OCI-LY1 (cell line): ENCODE measurements around the gene MTHFD1L.

Source experiments
- H2AFZ ChIP-seq: fragments of 200-600 bp; sonication (generic), shearing (Covaris generic); 2 replicates; pipeline ENCODE4 v1.6.0; 2014; ENCODE audit warnings: antibody characterized with exemption, mild to moderate bottlenecking, low read length
- H3F3A ChIP-seq: fragments of 200-600 bp; sonication (generic), shearing (Covaris generic); 2 replicates; pipeline ENCODE4 v1.6.0; 2014; ENCODE audit warnings: mild to moderate bottlenecking, antibody characterized with exemption, low read length, moderate library complexity; ENCODE audit not compliant: insufficient read depth
- H3K27ac ChIP-seq: fragments of 200-600 bp; sonication (generic); 2 replicates; pipeline ENCODE4 v1.5.1; 2014; ENCODE audit warnings: low read length, mixed run types, mild to moderate bottlenecking, low read depth; ENCODE audit not compliant: poor library complexity, severe bottlenecking
- H3K27me3 ChIP-seq: fragments of 200-600 bp; sonication (generic); 2 replicates; pipeline ENCODE4 v1.6.0; 2014; ENCODE audit warnings: antibody characterized with exemption, mild to moderate bottlenecking, low read length, moderate library complexity; ENCODE audit not compliant: insufficient read depth
- H3K36me3 ChIP-seq: fragments of 200-600 bp; sonication (generic); 2 replicates; pipeline ENCODE4 v1.6.1; 2014; ENCODE audit warnings: mild to moderate bottlenecking, antibody characterized with exemption, low read length, moderate library complexity, mixed read lengths; ENCODE audit not compliant: insufficient read depth
- H3K4me1 ChIP-seq: fragments of 200-600 bp; sonication (generic); 2 replicates; pipeline ENCODE4 v1.5.1; 2014; ENCODE audit warnings: mild to moderate bottlenecking, low read length, moderate library complexity; ENCODE audit not compliant: insufficient read depth, severe bottlenecking
- H3K4me2 ChIP-seq: fragments of 200-600 bp; sonication (generic), shearing (Covaris generic); 2 replicates; pipeline ENCODE4 v1.6.1; 2014; ENCODE audit warnings: low read length
- H3K4me3 ChIP-seq: fragments of 200-600 bp; sonication (generic); 2 replicates; pipeline ENCODE4 v1.5.1; 2014; ENCODE audit warnings: low read length, low read depth, mild to moderate bottlenecking, mixed read lengths; ENCODE audit not compliant: poor library complexity, severe bottlenecking
- H3K79me2 ChIP-seq: fragments of 200-600 bp; shearing (Covaris generic); 2 replicates; pipeline ENCODE4 v1.6.1; 2016; ENCODE audit warnings: mixed run types, low read length, mixed read lengths; ENCODE audit not compliant: insufficient read depth
- H3K9ac ChIP-seq: fragments of 200-600 bp; sonication (generic), shearing (Covaris generic); 2 replicates; pipeline ENCODE4 v1.6.1; 2014; ENCODE audit warnings: mild to moderate bottlenecking, low read length, mixed read lengths
- H3K9me2 ChIP-seq: fragments of 200-600 bp; sonication (generic), shearing (Covaris generic); 2 replicates; pipeline ENCODE4 v1.6.1; 2014; ENCODE audit warnings: low read depth, mild to moderate bottlenecking, low read length, mixed read lengths
- H3K9me3 ChIP-seq: fragments of 200-600 bp; shearing (Covaris generic); 2 replicates; pipeline ENCODE4 v1.6.1; 2014; ENCODE audit warnings: low read length, mixed read lengths
- H4K20me1 ChIP-seq: fragments of 200-600 bp; sonication (generic), shearing (Covaris generic); 2 replicates; pipeline ENCODE4 v1.6.0; 2016; ENCODE audit warnings: mild to moderate bottlenecking, low read length; ENCODE audit not compliant: insufficient read depth
- EZH2 ChIP-seq: fragments of 200-600 bp; sonication (generic), shearing (Covaris generic); IDR thresholded peaks from 2 replicates; pipeline ENCODE4 v1.8.0; 2017; ENCODE audit warnings: borderline replicate concordance, mixed run types, mild to moderate bottlenecking, antibody characterized with exemption, low read length, moderate library complexity, mixed read lengths
- TF ChIP-seq, protein P1 (sequence below): fragments of 200-600 bp; sonication (generic), shearing (Covaris generic); IDR thresholded peaks from 2 replicates; pipeline ENCODE4 v1.5.1; 2017; ENCODE audit warnings: mild to moderate bottlenecking, antibody characterized with exemption, low read length, moderate library complexity, mixed read lengths

The MTHFD1L gene

DNA sequence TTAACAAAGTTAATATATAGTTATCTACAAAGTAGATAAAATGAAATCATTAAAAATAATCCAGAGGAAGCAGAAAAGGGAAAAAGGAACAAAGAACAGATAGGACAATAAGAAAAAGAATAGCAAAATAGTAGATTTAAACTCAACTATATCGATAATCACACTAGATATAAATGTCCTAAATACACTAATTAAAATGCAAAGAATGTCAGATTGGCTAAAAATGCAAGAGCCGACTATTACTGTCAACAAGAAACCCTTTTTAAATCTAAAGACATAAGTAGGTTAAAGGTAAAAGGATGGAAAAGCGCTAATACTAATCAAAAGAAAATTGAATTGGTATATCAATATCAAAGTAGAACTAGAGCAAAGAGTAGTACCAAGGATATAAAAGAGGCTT lies 209.5 kb downstream of the MTHFD1L start:
- Histone ChIP-seq H3K4me2 (no peak overlapping the region), H3K79me2 (no peaks in the 10 kb centered on the region), H3K9ac (no peak overlapping the region), H3F3A (no peaks in the 10 kb centered on the region), H3K4me3 (no peak overlapping the region), H4K20me1 (no peaks in the 10 kb centered on the region), H3K9me2 (no peaks in the 10 kb centered on the region), H3K27ac (no peak overlapping the region), H3K4me1 (no peaks in the 10 kb centered on the region), H3K27me3 (no peaks in the 10 kb centered on the region), H2AFZ (no peak overlapping the region), H3K9me3 (0 out of 2 replicates have a peak, but pooled peaks cover 3% of the 10 kb centered on the region), H3K36me3 (peaks cover 6% of the 10 kb centered on the region)
- no peak for TF ChIP-seq EZH2
- TF ChIP-seq, protein P1, sequence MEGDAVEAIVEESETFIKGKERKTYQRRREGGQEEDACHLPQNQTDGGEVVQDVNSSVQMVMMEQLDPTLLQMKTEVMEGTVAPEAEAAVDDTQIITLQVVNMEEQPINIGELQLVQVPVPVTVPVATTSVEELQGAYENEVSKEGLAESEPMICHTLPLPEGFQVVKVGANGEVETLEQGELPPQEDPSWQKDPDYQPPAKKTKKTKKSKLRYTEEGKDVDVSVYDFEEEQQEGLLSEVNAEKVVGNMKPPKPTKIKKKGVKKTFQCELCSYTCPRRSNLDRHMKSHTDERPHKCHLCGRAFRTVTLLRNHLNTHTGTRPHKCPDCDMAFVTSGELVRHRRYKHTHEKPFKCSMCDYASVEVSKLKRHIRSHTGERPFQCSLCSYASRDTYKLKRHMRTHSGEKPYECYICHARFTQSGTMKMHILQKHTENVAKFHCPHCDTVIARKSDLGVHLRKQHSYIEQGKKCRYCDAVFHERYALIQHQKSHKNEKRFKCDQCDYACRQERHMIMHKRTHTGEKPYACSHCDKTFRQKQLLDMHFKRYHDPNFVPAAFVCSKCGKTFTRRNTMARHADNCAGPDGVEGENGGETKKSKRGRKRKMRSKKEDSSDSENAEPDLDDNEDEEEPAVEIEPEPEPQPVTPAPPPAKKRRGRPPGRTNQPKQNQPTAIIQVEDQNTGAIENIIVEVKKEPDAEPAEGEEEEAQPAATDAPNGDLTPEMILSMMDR: no peak

DNA sequence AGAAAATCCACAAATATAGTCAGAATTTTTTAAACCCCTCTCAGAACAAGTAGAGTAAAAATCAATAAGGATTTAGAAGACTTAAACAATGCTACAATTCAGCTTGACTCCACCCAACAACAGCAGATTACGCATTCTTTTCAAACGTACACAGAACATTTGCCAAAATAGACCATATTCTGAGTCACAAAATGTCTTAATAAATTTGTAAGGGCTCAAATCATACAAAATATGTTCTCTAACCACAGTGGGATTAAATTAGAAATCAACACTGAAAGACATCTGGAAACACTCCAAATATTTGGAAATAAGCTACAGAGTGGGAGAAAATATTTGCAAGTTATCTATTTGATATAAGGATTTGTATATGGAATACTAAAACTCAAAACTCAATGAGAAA lies 210.0 kb downstream of the MTHFD1L start:
- no peak overlapping the region for H3K4me2 ChIP-seq
- no peaks in the 10 kb centered on the region for H3K79me2 ChIP-seq
- no peaks in the 10 kb centered on the region for H3K27me3 ChIP-seq
- no peaks in the 10 kb centered on the region for H3F3A ChIP-seq
- no peaks in the 10 kb centered on the region for H3K4me1 ChIP-seq
- H3K4me3 ChIP-seq: no peak overlapping the region
- no peak overlapping the region for H3K27ac ChIP-seq
- H4K20me1 ChIP-seq: no peaks in the 10 kb centered on the region
- no peak overlapping the region for H3K9ac ChIP-seq
- no peaks in the 10 kb centered on the region for H3K9me2 ChIP-seq
- H2AFZ ChIP-seq: no peak overlapping the region
- H3K9me3 ChIP-seq: 0 out of 2 replicates have a peak, but pooled peaks cover 3% of the 10 kb centered on the region
- TF ChIP-seq, protein P1: no peak
- no peak for TF ChIP-seq EZH2
- H3K36me3 ChIP-seq: peaks cover 6% of the 10 kb centered on the region

DNA sequence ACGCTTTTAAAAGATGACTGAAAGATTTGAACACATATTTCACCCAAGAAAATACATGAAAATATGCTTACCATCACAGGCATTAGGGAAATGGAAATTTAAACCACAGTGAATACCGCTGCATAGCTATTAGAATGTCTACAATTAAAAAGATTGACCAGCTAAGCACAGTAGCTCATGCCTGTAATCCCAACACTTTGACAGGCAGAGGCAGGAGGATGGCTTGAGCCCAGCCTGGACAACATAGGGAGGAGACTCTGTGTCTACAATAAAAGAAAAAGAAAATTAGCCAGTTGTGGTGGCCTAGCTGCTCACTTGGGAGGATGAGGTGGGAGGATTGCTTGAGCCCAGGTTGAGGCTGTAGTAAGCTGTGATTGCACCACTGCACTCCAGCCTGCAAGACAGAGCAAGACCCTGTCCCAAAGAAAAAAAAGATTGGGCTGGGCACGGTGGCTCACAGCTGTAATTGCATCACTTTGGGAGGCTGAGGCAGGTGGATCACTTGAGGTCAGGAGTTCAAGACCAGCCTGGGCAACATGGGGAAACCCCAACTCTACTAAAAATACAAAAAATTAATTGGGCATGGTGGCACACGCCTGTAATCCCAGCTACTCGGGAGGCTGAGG lies 210.5 kb downstream of the MTHFD1L start:
- Histone ChIP-seq H3K4me1 (no peaks in the 10 kb centered on the region), H3K27me3 (no peaks in the 10 kb centered on the region), H3K27ac (no peak overlapping the region), H3K4me3 (no peak overlapping the region), H3K79me2 (no peaks in the 10 kb centered on the region), H3K9me2 (no peaks in the 10 kb centered on the region), H4K20me1 (no peaks in the 10 kb centered on the region), H2AFZ (no peak overlapping the region), H3K4me2 (no peak overlapping the region), H3K36me3 (peaks cover 6% of the 10 kb centered on the region), H3K9ac (no peak overlapping the region), H3K9me3 (0 out of 2 replicates have a peak, but pooled peaks cover 3% of the 10 kb centered on the region), H3F3A (no peaks in the 10 kb centered on the region)
- TF ChIP-seq, protein P1: no peak
- TF ChIP-seq EZH2: no peak
